Fibroblast of lung (primary cell): Measurements from ENCODE around the gene TIAM1.

Experiments
- CTCF ChIP-seq, 2 donors: IDR thresholded peaks in 1 of 2; conservative IDR thresholded peaks in 1 of 2; 1 replicate in 1 of 2; 2 replicates in 1 of 2; pipeline ENCODE4 v1.5.1; 2011 to 2012; ENCODE audit warnings: low read length in 2 of 2, control low read depth in 1 of 2, inconsistent platforms in 1 of 2, low read depth in 1 of 2, mild to moderate bottlenecking in 1 of 2
- EZH2 ChIP-seq: IDR thresholded peaks from 2 replicates; pipeline ENCODE4 v1.5.1; 2012; ENCODE audit warnings: low read length, control low read depth, mild to moderate bottlenecking; ENCODE audit errors: missing control alignments

- TF ChIP-seq CTCF (conservative IDR thresholded peaks at IDR 0.05 in 1 of 2, IDR thresholded peaks at IDR 0.05 in 1 of 2; ENCODE audit: low read depth in 1 of 2, low read length in 2 of 2) (no peak), EZH2 (no peak)
Measured at GRCh38 chr21:31161157-31161556, 182.9 kb downstream of the TIAM1 start.
